Neural crest cell (in vitro differentiated cells): Measurements from ENCODE around the gene SMAD5. TPM values are rescaled to one million over a fixed set of nuclear protein-coding genes. Genes with fewer than 3 reads are reported as not detected.

Experiments used
- DNase-seq: peaks from one replicate; pipeline ENCODE4 v3.0.0; 2021; ENCODE audit warnings: low read depth, mixed read lengths, low spot score
- H3K27ac Mint-ChIP-seq: one replicate; pipeline ENCODE4 v1.8.0; 2021; ENCODE audit warnings: mild to moderate bottlenecking, mixed read lengths; ENCODE audit not compliant: unreplicated experiment
- H3K27me3 Mint-ChIP-seq: 2 replicates; pipeline ENCODE4 v1.8.0; 2021; ENCODE audit warnings: low read depth, mild to moderate bottlenecking, mixed read lengths
- H3K36me3 Mint-ChIP-seq: 2 replicates; pipeline ENCODE4 v1.8.0; 2021; ENCODE audit warnings: low read depth, mild to moderate bottlenecking, mixed read lengths
- H3K4me1 Mint-ChIP-seq: 2 replicates; pipeline ENCODE4 v1.8.0; 2021; ENCODE audit warnings: mixed read lengths
- H3K4me3 Mint-ChIP-seq: one replicate; pipeline ENCODE4 v1.8.0; 2021; ENCODE audit warnings: mild to moderate bottlenecking, mixed read lengths
- H3K9me3 Mint-ChIP-seq: 2 replicates; pipeline ENCODE4 v1.8.0; 2021; ENCODE audit warnings: mixed read lengths
- total RNA-seq: library from RNA; stranded (reverse); gene quantifications from 2 replicates; pipeline ENCODE4 v1.2.1, GENCODE V29; 2021
- TF ChIP-seq, protein P1 (sequence below): fragments of 200-600 bp; sonication (generic); conservative IDR thresholded peaks from 2 replicates; pipeline ENCODE4 v1.5.0; 2021; ENCODE audit warnings: antibody characterized with exemption, mild to moderate bottlenecking

The SMAD5 gene
- total RNA-seq, 1 donor from 2014 or later = 82.6 TPM

DNA sequence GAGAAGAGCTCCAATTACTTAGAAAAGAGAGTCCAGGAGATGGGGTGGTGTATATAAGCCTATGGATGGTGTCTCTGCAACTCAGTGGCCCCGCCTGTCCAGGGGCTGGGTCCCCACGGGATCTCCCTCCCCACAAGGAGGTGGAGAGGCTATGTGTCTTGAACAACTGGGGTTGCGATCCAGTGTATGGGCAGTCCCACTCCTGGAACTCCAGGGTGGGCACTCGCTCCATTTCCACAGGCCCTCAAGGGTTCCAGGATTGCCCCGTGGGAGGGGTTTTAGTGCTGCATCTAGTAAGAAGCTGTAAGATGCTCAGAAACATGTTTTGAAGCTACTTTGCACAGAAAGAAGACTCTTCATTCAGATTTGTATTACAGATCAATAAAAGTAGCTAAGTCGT is 558 bp upstream of the SMAD5 start:
- no peak for DNase-seq
- Mint-ChIP-seq H3K4me3 (peak overlapping the region; percentile 89), H3K27me3 (peaks cover 9% of the 10 kb centered on the region), H3K36me3 (no peaks in the 10 kb centered on the region), H3K4me1 (peaks cover 33% of the 10 kb centered on the region), H3K9me3 (no peaks in the 10 kb centered on the region), H3K27ac (peak overlapping the region; percentile 57)
- TF ChIP-seq, protein P1, sequence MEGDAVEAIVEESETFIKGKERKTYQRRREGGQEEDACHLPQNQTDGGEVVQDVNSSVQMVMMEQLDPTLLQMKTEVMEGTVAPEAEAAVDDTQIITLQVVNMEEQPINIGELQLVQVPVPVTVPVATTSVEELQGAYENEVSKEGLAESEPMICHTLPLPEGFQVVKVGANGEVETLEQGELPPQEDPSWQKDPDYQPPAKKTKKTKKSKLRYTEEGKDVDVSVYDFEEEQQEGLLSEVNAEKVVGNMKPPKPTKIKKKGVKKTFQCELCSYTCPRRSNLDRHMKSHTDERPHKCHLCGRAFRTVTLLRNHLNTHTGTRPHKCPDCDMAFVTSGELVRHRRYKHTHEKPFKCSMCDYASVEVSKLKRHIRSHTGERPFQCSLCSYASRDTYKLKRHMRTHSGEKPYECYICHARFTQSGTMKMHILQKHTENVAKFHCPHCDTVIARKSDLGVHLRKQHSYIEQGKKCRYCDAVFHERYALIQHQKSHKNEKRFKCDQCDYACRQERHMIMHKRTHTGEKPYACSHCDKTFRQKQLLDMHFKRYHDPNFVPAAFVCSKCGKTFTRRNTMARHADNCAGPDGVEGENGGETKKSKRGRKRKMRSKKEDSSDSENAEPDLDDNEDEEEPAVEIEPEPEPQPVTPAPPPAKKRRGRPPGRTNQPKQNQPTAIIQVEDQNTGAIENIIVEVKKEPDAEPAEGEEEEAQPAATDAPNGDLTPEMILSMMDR = no peak

GRCh38 chr5:136133222-136133921 is 727 bp downstream of the SMAD5 start:
- peaks cover 4% of the 10 kb centered on the region for H3K27me3 Mint-ChIP-seq
- peaks cover 45% of the 10 kb centered on the region for H3K4me1 Mint-ChIP-seq
- H3K27ac Mint-ChIP-seq = peak overlapping the region; percentile 98
- peak overlapping the region; percentile 99 for H3K4me3 Mint-ChIP-seq
- H3K36me3 Mint-ChIP-seq = no peaks in the 10 kb centered on the region
- no peaks in the 10 kb centered on the region for H3K9me3 Mint-ChIP-seq
- peak; percentile 32 for DNase-seq
- TF ChIP-seq, protein P1 = no peak

DNA sequence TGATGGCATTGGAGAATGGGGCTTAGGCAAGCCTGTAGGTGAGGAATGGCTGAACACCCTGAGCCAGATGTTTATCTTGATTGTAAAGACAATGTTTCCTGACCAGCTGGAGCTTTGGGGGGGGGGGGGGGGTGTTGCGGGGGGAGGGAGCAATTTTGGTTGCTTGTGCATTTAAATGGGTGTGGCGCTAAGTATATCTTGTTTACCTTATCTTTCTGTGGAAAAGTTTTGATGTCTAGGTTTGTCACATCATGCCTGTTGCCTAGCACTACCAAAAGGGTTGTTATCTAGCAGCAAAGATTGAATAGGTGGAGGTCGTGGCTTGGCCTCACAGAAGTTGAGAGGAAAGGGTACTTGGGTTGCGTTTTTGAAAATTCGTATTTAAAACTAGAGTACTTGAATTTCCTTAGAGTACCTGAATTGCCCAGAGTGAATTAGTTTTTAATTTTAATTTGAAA is 1.3 kb downstream of the SMAD5 start:
- Mint-ChIP-seq H3K4me3 (peak overlapping the region; percentile 99), H3K36me3 (no peaks in the 10 kb centered on the region), H3K9me3 (no peaks in the 10 kb centered on the region), H3K27ac (peak overlapping the region; percentile 98), H3K4me1 (peaks cover 48% of the 10 kb centered on the region), H3K27me3 (peaks cover under 1% of the 10 kb centered on the region)
- TF ChIP-seq, protein P1 = no peak
- DNase-seq = no peak

DNA sequence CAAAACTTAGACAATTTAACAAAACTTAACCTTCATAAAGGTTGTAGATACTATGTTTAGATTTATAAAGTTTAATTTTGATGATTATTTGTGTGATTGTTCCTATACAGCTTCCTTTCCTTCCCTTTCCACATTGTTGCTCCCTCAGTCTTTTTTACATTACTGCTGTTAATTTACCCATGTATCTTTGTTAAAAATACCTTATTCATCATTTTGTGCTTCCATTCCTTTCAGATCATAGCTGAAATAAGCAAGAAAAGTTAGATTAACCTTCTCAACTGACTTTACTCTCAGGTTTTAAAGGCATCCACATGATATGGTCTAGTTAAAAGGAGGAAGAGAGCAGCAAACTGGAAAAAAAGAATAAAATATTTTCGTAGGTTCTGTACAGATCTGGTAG is 2.0 kb downstream of the SMAD5 start:
- no peaks in the 10 kb centered on the region for H3K36me3 Mint-ChIP-seq
- H3K9me3 Mint-ChIP-seq = no peaks in the 10 kb centered on the region
- no peak for DNase-seq
- no peak overlapping the region for H3K27ac Mint-ChIP-seq
- H3K27me3 Mint-ChIP-seq = no peaks in the 10 kb centered on the region
- peaks cover 54% of the 10 kb centered on the region for H3K4me1 Mint-ChIP-seq
- H3K4me3 Mint-ChIP-seq = peak overlapping the region; percentile 99
- TF ChIP-seq, protein P1 = no peak

- H3K4me3 Mint-ChIP-seq = peak overlapping the region; percentile 99
- no peak overlapping the region for H3K27ac Mint-ChIP-seq
Observed at GRCh38 chr5:136135536-136135935, 2.9 kb downstream of the SMAD5 start.

More at GRCh38 chr5:136135536-136135935, 2.9 kb downstream of the SMAD5 start:
- H3K4me1 Mint-ChIP-seq = peaks cover 54% of the 10 kb centered on the region
- TF ChIP-seq, protein P1 = no peak
- DNase-seq = no peak
- H3K27me3 Mint-ChIP-seq = no peaks in the 10 kb centered on the region
- H3K9me3 Mint-ChIP-seq = no peaks in the 10 kb centered on the region
- H3K36me3 Mint-ChIP-seq = no peaks in the 10 kb centered on the region
